Measurements from ENCODE around the gene DNAH12.

Gene DNAH12

GRCh38 chr3:57530071-57530608, 14.0 kb downstream of the DNAH12 start:
- H3K4me3 ChIP-seq (ENCODE audit: severe bottlenecking): no peak overlapping the region
- no peaks in the 10 kb centered on the region for H3K27me3 ChIP-seq (ENCODE audit: insufficient read depth, poor library complexity, severe bottlenecking)
- DNase-seq (ENCODE audit: low spot score) (no peak), ATAC-seq (ENCODE audit: low read depth) (0 out of 3 replicates have a peak, but pooled peaks have one; percentile 40)
- H3K27ac ChIP-seq (ENCODE audit: poor library complexity, severe bottlenecking): no peak overlapping the region
- peaks cover 7% of the 10 kb centered on the region for H3K4me1 ChIP-seq (ENCODE audit: insufficient read depth, poor library complexity, severe bottlenecking)
- no peaks in the 10 kb centered on the region for H3K9me3 ChIP-seq (ENCODE audit: severe bottlenecking)
- no peaks in the 10 kb centered on the region for H3K36me3 ChIP-seq (ENCODE audit: low read depth)
- no peak for TF ChIP-seq CTCF (IDR thresholded peaks at IDR 0.05; ENCODE audit: poor library complexity, severe bottlenecking)

- no peak for TF ChIP-seq CTCF (IDR thresholded peaks at IDR 0.05; ENCODE audit: poor library complexity, severe bottlenecking)
These were observed 25.7 kb downstream of the DNAH12 start for GRCh38 chr3:57518276-57518915.

GRCh38 chr3:57512166-57512565, 32.0 kb downstream of the DNAH12 start:
- no peaks in the 10 kb centered on the region for H3K36me3 ChIP-seq (ENCODE audit: low read depth)
- no peak for TF ChIP-seq CTCF (IDR thresholded peaks at IDR 0.05; ENCODE audit: poor library complexity, severe bottlenecking)
- H3K4me1 ChIP-seq (ENCODE audit: insufficient read depth, poor library complexity, severe bottlenecking): no peaks in the 10 kb centered on the region
- no peak overlapping the region for H3K27ac ChIP-seq (ENCODE audit: poor library complexity, severe bottlenecking)
- H3K27me3 ChIP-seq (ENCODE audit: insufficient read depth, poor library complexity, severe bottlenecking): no peaks in the 10 kb centered on the region
- no peak overlapping the region for H3K4me3 ChIP-seq (ENCODE audit: severe bottlenecking)
- no peaks in the 10 kb centered on the region for H3K9me3 ChIP-seq (ENCODE audit: severe bottlenecking)
- ATAC-seq (ENCODE audit: low read depth): no peak
- no peak for DNase-seq (ENCODE audit: low spot score)

More at GRCh38 chr3:57518276-57518915, 25.7 kb downstream of the DNAH12 start:
- H3K9me3 ChIP-seq (ENCODE audit: severe bottlenecking): no peaks in the 10 kb centered on the region
- H3K27ac ChIP-seq (ENCODE audit: poor library complexity, severe bottlenecking): no peak overlapping the region
- ATAC-seq (ENCODE audit: low read depth) (no peak; the same call in 2 of the 3 replicates), DNase-seq (ENCODE audit: low spot score) (no peak)
- no peaks in the 10 kb centered on the region for H3K27me3 ChIP-seq (ENCODE audit: insufficient read depth, poor library complexity, severe bottlenecking)
- no peaks in the 10 kb centered on the region for H3K36me3 ChIP-seq (ENCODE audit: low read depth)
- peaks cover 7% of the 10 kb centered on the region for H3K4me1 ChIP-seq (ENCODE audit: insufficient read depth, poor library complexity, severe bottlenecking)
- no peak overlapping the region for H3K4me3 ChIP-seq (ENCODE audit: severe bottlenecking)

GRCh38 chr3:57505901-57506300, 38.2 kb downstream of the DNAH12 start:
- no peak for TF ChIP-seq CTCF (IDR thresholded peaks at IDR 0.05; ENCODE audit: poor library complexity, severe bottlenecking)
- H3K36me3 ChIP-seq (ENCODE audit: low read depth): no peaks in the 10 kb centered on the region
- no peaks in the 10 kb centered on the region for H3K9me3 ChIP-seq (ENCODE audit: severe bottlenecking)
- no peak for DNase-seq (ENCODE audit: low spot score)
- H3K4me3 ChIP-seq (ENCODE audit: severe bottlenecking): no peak overlapping the region
- H3K27ac ChIP-seq (ENCODE audit: poor library complexity, severe bottlenecking): no peak overlapping the region
- no peaks in the 10 kb centered on the region for H3K27me3 ChIP-seq (ENCODE audit: insufficient read depth, poor library complexity, severe bottlenecking)
- H3K4me1 ChIP-seq (ENCODE audit: insufficient read depth, poor library complexity, severe bottlenecking): no peaks in the 10 kb centered on the region
- no peak for ATAC-seq (ENCODE audit: low read depth)

- DNase-seq (ENCODE audit: low spot score): no peak
- Histone ChIP-seq H3K4me1 (ENCODE audit: insufficient read depth, poor library complexity, severe bottlenecking) (no peaks in the 10 kb centered on the region), H3K27me3 (ENCODE audit: insufficient read depth, poor library complexity, severe bottlenecking) (no peaks in the 10 kb centered on the region), H3K27ac (ENCODE audit: poor library complexity, severe bottlenecking) (no peak overlapping the region), H3K4me3 (ENCODE audit: severe bottlenecking) (no peak overlapping the region), H3K36me3 (ENCODE audit: low read depth) (no peaks in the 10 kb centered on the region), H3K9me3 (ENCODE audit: severe bottlenecking) (no peaks in the 10 kb centered on the region)
- ATAC-seq (ENCODE audit: low read depth): no peak
- TF ChIP-seq CTCF (IDR thresholded peaks at IDR 0.05; ENCODE audit: poor library complexity, severe bottlenecking): no peak
These were observed 43.6 kb downstream of the DNAH12 start for GRCh38 chr3:57500506-57500905.

Measured in RWPE2 (cell line).